GM18511 (cell line): ENCODE measurements around the gene GPATCH2L.

Experiments used
- ATAC-seq: cut with Tn5 transposase; IDR thresholded peaks from one replicate; pipeline ENCODE4 v1.9.1; 2021; ENCODE audit warnings: mild to moderate bottlenecking, moderate library complexity; ENCODE audit not compliant: unreplicated experiment

Gene GPATCH2L

DNA sequence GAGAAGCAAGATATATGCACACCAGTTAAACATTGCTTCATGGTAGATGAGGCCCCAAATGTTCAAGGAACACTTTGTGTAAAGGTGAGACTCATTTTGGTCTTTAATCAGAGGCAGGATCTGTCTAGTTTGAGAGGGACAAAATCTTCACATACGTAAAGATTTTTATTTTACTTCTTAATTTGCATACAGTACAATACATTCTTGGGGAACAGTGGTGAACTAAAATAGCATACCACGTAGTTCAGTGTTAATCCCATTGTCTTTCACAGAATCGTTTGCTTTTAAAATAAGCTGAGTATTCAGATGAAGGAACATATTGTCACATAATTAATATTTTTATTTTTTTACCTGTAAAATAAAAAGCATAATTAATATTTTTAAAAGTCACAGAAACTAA, 43.3 kb downstream of the GPATCH2L start:
- ATAC-seq = no peak

DNA sequence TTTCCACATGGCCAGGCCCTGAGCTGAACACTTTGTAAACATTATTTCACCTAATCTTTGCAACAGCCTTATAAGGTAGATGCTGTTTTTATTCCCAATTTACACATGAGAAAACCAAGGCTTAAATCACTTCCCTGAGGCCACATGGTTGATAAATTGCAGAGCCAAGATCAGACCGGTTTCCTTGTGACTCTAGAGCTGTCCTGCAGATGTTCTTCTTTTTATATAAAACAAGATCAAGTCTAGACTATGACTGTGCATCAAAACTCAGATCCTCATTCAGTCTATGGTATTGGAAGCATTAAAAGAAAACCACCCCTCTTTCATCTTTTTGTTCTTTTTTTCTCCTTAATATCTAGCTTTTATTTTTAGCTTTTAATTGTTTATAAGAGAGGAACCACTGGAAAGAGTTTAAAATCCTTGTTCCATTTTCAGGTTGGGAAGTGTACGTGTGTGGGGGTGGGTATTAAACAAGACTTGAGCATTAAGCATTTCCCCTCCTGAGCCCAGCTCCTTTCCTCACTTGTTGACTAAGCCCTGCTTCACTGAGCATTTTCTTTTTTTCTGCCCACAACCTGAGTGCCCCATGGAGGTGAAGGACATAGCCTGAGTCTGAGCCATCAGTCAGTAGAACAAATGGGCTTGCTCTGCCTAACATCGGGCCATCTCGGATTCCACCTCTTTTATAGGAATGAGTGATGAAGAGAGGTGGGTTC, 45.4 kb downstream of the GPATCH2L start:
- ATAC-seq = no peak

DNA sequence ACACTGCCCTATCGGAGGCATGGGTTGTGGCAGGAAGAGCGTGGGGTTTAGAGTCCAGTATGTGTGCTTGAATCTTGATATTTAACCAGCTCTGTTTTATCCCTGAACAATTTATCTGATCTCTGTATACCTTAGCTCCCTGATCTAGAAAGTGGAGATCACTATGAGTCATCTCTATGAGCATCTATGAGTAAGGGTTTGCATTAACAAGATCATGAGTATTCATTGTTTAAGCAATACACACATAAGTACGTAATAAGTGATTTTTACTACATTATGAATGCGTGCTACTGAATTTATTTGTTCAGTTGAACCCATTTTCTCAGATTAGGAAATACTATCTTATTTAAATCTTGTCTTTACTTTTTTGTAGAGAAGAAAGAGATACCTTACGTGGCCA, 49.4 kb downstream of the GPATCH2L start:
- ATAC-seq = no peak

DNA sequence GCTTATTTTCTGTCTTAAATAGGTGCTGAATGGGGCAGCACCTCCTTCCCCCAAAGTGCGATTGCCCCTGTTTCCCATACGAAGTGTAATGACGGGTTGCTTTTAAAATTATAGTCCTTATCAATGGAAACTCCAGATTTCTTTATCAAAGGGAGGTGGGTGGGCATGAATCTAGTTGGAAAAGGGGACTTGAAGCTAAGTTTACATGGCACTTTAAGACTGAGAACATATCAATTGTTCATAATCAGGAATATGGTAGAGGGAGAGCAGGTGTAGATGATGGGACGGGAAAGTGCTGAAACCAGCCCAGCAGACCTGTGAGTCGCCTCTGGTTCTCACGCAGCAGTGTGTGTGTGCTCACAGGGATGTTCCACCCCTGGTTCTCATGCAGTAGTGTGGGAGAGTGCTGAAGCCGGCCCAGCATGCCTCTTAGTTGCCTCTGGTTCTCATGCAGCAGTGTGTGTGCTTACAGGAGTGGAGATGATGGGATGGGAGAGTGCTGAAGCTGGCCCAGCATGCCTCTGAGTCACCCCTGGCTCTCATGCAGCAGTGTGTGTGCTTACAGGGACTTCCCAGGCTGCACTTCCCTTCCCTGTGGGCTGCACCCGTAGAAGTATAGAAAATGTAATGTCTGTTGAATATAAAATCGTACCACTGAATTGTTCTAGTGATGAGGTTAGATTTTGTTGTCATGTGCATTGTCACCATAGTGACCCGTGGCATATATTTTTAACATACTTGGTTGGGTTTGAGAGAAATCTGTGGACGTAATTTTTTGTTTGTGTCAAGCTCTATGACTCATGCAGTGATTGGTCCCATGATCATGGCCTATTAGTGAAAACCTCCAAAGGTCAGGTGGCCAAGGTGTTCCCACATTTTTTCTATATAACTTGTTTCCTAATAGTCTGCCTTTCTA, 51.6 kb downstream of the GPATCH2L start:
- ATAC-seq = peak; percentile 86

DNA sequence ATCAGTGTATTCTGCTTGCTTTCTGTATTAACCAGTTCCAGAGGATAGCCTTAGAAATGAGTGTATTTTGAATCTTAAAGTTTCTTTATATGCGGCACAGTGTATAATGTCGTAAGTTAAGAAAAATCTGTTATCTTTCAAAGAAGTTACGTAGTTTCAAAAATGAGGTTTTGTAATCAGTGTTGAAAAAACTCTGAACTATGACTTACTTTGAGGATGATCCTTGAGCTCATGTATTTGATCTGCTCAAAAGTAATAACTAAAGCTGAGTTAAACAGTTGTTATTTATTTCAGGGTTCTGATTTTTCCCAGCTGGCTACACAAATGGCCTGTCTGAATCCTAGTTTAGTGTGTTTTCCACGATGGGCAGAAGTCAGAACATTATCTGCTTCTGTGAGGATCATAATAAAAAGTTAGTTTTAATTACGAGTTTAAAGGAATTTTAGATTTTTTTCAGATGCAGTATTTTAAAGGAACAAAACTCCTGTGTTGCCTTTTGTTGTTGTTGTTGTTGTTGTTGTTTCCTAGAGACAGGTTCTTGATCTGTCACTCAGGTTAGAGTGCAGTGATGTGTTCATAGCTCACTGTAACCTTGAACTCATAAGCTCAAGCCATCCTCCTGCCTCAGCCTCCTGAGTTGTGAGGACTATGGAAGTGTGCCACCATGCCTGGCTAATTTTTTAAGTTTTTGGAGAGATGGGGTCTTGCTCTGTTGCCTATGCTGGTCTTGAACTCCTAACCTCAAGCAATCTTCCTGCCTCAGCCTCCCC, 52.9 kb downstream of the GPATCH2L start:
- ATAC-seq = no peak

DNA sequence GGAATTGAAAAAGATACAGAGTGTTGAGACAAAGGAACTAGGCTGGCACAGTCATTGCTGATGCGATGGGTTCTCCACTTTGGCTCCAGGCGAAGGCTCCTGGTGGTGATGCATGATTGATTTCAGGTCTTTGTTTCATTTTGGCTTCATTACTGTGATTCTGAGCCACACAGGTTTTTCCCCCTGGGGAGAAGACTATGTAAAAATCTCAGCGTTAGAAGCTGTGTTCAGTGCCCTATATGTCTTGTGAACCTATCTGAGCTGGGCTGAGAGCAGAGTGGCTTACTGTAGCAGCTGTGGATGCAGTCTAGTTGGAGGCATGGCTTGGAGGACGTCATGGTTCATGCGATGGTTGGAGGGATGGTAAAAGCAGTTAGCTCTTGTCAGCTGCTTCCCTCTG, 54.0 kb downstream of the GPATCH2L start:
- ATAC-seq = peak; percentile 34

DNA sequence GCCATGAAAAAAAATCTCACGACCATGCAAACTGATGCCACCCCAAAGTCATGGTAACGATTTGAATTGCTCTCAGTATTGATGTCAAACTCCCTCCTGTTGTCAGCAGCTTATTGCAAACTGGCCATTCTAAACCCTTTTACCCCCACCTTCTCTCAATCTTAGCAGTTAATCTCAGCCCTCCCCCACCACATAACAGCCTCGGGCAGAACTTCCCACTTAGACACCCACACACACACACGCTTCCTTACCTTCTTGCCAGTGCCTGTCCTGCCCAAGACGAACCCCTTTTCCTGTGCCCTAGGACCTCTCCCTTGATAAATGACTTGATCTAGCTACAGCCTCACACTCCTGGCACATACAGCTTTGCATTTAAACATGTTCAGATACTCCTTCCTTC, 56.6 kb downstream of the GPATCH2L start:
- no peak for ATAC-seq

DNA sequence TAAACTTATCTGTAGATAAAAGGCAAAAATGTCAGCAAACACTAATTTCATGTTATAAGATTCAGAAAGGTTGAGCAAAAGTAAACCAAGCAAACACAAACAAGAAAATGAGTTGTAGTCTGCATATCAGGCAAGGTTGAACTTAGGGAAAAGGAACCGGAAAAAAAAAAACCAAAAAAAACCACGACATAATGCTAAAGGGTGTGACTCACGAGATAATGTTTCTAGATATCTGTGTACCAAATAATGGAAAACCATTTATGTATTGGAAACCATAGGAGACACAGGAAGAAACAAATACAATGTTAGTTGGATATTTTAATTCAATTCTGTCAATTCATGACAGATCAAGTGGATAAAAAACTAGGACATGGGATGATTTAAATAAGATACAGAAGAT, 60.5 kb downstream of the GPATCH2L start:
- ATAC-seq = no peak

DNA sequence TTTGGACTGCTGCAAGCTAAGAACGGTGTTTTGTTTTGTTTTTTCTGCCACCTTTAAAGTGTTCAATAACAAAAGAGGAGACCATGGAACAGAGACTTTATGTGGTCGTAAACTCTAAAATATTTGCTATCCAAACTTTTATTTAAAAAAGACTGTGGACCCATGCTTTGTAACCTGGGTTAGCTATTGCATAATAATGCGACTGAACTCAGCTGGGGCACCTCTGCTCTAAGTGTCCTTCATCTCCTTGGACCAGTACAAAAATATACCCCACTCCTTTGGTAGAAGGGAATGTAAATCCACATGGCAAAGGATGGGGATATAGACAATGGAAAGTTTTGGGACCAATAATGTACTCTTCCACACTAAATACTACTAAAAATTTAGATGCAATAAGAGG, 65.5 kb downstream of the GPATCH2L start:
- ATAC-seq = no peak

DNA sequence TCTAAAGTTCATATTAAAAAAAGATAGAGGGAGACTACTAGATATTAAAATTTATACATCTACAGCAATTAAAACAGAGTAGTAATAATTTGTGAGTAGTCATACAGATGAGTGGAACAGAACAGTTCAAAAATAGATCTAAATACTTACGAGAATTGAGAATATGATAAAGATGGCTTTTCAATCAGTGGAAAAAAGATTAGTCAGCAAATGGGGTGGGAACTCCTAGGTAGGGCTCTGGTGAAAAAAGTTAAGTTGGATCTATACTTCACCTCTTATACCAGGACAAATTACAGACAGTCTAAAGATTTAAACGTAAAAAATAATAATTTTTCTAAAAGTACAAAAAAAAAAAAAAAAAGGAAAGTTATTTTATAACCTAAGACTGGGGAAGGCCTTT, 66.9 kb downstream of the GPATCH2L start:
- ATAC-seq = no peak

DNA sequence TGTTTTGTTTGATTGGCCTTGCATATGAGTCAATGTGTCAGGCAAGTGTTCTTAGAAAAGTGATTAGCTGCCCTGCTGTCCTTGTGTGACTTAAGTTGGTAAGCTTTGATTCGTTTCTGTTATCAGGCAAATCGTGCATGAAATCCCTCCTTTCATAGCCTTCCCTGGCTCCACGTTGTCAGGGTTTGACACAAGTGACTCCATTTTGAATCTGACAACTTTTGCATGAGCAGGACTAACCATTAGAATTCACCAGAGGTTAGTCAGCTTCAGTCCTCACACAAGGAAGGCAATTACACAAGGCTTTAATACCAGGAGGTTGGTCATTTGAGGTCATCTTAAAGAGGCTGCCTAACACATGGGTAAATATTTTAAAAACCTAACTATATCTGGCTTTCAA, 68.2 kb downstream of the GPATCH2L start:
- ATAC-seq = no peak

DNA sequence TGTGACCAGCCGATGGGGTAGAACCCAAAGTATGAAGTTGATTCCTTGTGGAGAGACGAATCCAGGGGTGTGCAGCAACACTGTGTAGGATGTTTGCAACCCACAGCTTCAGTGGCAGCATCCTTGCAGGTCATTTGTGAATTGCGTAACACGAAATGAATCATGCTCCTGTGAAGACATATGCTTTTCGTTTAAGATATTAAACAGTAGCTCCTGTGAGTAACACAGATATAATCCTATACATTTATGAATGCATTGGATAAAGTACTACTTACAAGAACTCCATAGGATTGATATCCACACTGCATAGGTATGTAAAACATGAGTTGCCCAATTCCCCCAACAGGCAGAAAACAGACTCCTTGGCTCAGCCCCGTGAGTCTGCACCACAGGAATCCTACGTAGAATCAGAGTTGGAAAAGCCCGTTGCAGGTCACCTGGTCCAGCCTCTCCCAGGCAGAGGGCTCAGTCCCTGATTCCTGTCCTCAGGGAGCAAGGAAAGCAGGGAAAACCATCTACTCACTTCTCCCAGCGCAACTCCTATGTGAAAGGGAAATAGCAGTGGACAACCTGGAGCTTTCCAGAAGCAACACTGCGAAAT, 75.8 kb downstream of the GPATCH2L start:
- no peak for ATAC-seq

DNA sequence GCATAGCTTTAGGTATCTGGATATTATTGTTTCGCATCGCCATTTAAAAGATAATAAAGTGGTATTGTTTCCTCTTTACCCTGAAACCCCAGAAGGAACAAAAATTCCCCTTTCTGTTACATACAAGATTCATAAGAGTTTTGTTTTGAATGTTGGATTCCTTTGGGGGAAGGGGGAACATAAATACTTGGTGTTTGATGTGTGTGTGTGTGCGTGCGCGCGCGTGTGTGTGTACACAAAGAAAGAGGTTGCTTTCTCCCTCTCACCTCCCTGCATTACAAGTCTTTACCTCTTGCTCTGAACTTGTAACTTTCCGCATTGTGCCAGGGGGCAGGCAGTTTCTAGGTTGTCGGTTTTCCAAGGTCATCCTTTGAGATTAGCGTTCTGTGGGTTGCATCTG, 76.4 kb downstream of the GPATCH2L start:
- no peak for ATAC-seq

DNA sequence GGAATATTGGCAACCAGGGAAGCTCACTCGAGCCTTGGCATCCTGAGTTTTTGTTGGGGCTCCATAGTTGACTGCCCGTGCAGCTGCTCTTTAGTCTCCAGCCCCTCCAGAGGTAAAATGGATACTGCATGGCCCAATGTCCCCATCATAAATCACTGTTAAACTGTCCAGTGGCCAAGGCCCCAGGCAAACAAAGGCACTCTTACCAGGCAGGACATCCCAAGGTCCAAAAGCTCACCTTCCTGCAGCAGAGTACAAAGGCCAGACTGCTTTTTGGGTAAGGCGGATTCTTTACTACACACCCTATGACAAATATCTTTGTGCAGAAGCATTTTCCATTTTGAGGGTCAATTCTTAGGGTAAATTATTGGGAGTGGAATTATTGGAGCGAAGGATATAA, 81.1 kb downstream of the GPATCH2L start:
- no peak for ATAC-seq

DNA sequence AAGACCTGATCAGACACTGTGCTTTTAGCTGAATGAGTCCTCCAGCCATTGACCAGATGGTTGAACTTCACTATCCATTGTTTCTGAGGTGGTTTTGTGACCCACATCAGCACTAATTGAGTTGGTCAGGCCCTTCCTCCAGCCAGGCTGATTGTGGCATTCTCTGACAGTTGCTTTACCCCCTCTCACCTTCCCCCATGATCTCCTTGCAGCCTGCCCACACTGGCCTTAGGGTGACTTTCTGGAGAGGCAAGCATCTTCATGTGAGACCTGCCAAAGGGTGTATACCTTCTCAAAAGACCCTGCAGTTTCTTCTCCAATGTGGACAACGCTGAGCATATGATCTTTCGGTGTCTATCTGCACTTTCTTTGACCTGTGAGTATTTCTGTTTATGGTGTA, 83.9 kb downstream of the GPATCH2L start:
- peak; percentile 45 for ATAC-seq

DNA sequence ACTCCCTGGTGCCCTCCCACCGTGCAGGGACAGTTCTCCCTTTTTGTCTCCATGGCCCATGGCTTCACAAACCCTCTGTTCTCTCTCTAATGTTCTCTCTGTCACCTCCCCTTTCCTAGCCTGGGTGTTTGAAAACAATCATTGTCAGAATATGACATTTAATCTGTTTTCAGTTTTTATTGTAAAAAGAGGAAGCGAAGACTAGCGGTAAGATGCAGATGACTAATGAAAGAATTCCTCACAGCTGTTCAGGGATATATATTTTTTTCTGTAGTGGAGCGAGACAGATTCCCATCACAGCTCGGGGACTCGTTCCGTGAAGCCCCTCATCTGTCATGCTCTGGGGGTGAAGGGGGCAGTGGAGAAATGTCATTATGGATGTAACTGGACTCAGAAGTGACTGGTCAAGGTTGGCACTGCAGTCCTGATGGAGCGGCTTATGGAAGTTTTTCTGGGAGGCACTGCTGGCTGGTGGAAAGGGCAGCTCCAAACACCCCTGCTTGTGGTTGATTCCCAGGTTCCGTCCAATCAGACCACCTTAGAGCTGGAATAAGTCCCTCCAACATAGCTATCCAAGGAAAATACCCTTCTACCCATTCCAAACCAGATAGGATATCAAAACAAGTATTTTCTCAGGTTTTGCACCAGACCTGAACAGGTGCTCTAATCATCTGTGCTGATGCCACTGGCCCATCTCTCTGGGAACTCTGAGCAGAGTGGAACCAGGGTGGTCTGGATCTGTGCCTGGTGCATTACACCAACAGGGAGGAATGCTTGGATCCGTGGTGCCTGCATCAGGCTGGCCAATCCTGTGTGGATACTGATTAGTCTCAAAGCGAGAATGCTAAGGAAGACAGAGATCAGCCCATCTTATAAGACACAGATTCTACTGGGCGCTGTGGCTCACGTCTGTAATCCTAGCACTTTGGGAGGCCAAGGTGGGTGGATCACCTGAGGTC, 84.7 kb downstream of the GPATCH2L start:
- peak; percentile 93 for ATAC-seq

DNA sequence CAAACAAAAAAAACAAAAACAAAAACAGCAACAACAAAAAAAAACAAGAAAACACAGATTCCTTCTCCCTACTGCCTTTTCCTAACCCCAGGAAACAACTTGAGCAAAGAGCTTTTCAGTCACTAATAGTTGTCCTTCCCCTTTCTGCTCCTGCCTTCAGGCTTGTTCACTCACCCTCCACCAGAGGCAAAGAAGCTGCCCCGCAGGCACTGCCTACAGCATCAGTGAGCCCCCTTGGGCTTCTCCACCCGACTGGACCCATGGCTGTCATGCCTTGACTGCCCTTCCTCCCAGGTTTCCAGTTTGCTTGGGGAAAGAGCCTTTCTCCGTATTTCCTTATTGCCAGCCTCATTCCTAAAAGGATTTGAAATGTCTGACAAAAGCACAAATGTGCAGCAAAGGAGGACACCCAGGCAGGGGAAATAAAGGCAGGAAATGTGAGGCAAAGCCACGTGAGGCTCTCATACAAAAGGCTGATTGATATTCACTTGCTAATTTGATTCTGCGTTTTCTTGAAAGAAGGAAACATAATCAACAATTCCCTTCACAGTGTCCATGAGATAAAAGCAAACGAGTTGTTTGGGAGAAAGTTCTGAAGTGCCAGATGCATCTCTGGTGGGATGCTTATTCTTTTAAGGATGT, 85.7 kb downstream of the GPATCH2L start:
- ATAC-seq = no peak

DNA sequence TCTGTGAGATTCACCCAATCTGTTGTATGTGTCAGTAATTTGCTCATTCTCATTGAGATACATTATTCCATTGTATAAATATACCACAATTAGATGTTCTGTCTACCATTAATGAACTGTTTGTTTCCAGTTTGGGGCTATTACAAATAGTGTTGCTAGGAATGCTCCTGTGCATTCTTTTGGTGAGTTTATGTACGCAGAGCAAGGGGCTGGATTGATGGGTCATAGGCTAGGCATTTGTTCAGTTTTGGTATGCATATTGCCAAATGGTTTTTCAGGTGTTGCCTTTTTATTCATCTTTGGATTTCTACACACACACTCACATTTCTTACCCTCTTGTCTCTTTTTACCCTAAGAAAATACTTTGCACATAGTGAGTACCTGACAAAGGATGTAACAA, 93.4 kb downstream of the GPATCH2L start:
- ATAC-seq = no peak

DNA sequence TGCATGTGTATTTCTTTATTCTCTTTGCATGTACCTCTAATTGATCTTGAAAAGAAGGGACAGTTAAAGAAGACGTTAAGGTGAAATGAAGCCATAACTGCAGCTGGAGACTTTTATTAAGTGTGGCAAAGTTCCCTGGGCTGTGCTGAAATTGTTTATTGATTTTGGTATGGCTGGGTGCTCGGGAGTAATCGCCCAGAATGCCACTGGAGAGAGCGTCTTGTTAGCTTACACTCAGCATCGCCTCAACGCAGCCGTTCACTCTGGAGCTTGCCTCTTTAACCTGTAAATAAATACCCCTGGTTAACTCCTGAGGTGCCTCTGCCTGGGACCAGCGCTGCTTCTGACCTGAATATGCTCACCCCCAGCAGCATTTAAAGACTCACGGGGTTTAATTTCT, 98.6 kb downstream of the GPATCH2L start:
- no peak for ATAC-seq

DNA sequence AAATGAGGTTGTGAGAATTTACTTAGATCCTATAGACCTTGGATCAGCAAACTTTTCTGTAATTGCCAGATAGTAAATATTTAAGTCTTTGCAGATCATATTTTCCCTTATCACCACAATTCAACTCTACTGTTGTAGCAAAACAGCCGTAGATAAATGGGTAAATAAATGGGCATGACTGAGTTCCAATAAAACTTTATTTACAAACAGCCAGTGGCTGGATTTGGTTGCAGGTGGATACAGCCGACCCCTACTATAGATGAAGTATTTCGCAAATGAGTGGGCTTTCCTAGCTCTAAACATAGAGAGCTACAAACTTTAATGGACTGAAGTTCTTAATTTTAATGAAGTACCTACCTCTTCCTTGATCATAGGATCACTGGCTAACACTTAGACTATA, 100.7 kb downstream of the GPATCH2L start:
- ATAC-seq = no peak
